ENCODE measurements around the gene PLA2G1B.

Gene PLA2G1B

DNA sequence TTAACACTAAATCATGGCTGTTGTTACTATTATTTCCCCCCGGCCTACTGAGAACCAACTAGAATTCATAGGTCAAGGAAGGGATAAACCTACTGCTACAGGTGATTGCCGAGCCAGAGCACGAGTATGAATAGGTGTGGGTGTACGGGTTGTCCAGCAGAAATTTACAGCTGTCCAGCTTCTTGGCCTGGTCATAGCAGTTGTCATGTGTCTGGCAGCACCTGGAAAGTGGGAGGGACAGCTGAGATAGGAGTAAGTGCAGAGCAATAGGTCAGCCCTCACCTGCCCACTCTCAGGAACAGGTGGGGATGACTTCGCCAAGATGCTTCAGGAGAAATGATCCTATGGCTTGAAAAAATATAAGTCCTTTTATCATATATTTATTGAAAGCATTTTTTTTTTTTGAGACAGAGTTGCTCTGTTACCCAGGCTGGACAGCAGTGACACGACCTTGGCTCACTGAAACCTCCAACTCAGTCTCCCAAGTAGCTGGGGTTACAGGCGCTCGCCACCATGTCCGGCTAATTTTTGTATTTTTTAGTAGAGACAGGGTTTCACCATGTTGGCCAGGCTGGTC lies 2.6 kb downstream of the PLA2G1B start:
- DNase-seq (ENCODE audit: low read depth), result no peak

DNA sequence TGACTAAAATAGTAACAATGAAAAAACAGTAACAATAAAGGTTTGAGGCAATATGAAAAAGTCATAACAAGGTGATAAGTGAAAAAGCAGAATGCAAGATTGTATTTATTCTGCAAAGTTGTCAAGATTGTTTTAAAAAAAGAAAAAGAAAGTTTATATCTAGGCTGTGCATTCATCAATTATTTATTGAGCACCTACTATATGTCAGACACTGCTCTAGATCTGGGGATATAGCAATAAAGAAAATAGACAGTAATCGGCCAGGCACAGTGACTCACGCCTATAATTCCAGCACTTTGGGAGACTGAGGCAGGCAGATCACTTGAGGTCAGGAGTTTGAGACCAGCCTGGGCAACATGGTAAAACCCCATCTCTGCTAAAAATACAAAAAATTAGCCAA lies 3.8 kb downstream of the PLA2G1B start:
- no peak for DNase-seq (ENCODE audit: low read depth)

- no peak for DNase-seq (ENCODE audit: low read depth)
Measured at GRCh38 chr12:120321382-120322202, 6.0 kb downstream of the PLA2G1B start.

DNA sequence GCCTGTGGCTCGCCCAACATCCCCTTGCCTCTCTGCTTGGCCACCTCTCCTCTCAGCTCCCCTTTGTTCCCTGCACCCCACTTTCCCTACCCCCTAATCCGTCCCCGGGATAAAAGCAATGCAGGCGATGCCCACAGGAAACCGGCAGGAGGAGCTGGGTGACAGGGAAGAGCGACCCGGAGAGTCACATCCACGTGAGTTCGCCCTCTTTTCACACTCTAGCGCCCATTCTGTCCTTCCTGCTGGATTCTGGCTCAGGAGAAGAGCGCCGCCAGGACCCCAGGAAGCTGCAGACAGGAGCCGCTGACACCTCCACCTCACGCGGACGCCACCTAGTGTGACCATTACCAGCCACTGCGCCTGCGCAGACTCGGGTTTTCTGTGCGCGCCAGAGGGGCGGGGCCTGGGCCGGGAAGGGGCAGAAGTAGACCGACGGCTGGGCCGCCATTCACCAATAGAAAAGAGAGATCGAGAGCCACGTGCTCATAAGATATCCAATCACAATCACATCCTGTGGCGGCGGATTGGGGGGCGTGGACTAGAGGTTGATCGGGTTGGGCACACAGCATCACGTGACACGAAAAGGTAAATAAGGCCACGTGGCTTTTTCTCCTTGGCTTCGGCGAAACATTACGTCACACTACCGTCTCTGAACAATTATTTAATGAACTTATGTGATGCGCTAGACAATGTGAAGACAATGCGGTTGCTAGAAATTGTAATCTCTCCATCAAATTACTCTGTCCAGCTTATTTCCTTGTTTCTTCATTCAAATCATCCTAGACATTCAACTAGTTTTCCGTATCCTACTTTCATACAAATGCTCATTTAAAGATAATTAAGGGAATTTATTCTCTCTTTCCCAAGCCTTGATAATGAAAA lies 10.1 kb downstream of the PLA2G1B start:
- DNase-seq (ENCODE audit: low read depth), result peak; percentile 100

- no peak for DNase-seq (ENCODE audit: low read depth)
Measured at GRCh38 chr12:120316798-120317223, 10.8 kb downstream of the PLA2G1B start.

- no peak for DNase-seq (ENCODE audit: low read depth)
Measured at GRCh38 chr12:120314220-120314619, 13.4 kb downstream of the PLA2G1B start.

DNA sequence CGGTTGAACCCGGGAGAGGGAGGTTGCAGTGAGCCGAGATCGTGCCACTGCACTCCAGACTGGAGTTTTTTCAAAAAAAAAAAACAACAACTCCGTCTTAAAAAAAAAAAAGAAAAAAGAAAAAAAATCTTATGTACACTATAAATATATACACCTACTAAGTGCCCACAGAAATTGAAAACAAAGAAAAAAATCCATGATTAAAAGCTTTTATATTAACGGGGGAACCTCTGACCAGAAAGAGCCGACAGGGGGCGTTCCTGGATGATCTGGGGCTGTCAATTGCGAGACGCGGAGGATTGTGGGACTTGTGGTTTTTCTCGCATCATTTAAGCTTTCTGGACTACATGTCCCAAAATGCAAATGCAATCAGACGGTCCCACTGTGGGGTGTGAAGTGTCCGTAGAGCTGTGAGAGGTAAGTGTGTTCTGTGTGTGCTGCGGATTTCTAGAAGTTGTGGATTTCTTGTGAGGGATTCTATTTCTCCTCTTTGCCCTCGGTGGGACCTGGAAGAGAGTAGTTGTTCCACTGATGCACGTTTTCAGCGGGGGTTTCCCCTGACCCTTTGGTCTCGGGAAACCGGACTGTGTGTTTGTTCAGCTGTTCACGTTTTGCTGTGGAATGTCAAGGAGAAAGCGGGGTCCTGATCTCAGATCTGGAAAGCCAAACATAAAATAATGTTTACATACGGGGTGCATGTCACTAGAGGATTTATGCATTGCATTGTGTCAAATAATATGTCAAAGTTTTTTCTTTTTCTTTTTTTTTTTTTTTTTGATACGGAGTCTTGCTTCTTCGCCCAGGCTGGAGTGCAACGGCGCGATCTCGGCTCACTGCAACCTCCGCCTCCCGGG lies 25.4 kb downstream of the PLA2G1B start, which contains the start of gene SIRT4:
Gene SIRT4 (plus strand): TSS at position 360 of the 854 bp plus-strand sequence. CDS start 1,241 bp downstream, outside the sequence.
- peak; percentile 84 for DNase-seq (ENCODE audit: low read depth)

GRCh38 chr12:120292661-120293531 lies 34.7 kb downstream of the PLA2G1B start, which contains the start of gene RNU4-1:
TSS of gene RNU4-1 (minus strand) at chr12:120293237.
- DNase-seq (ENCODE audit: low read depth), result peak; percentile 77

- DNase-seq (ENCODE audit: low read depth), result no peak
Measured at GRCh38 chr12:120292411-120292660, 35.2 kb downstream of the PLA2G1B start.

DNA sequence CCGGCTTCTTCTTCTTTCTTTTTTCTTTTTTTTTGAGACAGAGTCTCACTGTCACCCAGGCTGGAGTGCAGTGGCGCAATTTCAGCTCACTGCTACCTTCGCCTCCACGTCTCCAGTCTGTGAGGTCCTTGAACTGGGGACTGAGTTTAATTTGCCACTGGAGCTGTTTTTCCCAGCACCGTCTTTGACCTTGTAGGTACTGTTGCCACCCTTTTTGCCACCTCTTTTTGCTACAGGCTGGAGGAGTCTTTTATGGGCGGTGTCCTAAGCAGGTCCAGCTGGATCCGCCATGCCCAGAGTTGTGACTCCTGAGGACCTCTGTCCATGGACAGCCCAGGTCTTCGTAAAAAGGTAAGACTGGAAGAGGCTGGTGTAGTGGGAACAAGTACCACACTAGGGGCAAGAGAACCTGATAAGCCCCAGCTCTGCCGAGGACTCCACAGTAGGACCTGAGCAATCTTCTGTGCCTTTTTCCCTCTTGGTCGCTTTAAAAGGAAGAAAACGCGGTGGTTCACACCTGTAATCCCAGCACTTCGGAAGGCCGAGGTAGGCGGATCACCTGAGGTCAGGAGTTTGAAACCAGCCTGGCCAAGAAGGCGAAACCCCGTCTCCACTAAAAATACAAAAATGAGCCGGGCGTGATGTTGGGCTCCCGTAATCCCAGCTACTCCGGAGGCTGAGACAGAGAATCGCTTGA lies 36.8 kb downstream of the PLA2G1B start:
- peak; percentile 4 for DNase-seq (ENCODE audit: low read depth)

GRCh38 chr12:120287491-120287890 lies 40.1 kb downstream of the PLA2G1B start:
- no peak for DNase-seq (ENCODE audit: low read depth)

DNA sequence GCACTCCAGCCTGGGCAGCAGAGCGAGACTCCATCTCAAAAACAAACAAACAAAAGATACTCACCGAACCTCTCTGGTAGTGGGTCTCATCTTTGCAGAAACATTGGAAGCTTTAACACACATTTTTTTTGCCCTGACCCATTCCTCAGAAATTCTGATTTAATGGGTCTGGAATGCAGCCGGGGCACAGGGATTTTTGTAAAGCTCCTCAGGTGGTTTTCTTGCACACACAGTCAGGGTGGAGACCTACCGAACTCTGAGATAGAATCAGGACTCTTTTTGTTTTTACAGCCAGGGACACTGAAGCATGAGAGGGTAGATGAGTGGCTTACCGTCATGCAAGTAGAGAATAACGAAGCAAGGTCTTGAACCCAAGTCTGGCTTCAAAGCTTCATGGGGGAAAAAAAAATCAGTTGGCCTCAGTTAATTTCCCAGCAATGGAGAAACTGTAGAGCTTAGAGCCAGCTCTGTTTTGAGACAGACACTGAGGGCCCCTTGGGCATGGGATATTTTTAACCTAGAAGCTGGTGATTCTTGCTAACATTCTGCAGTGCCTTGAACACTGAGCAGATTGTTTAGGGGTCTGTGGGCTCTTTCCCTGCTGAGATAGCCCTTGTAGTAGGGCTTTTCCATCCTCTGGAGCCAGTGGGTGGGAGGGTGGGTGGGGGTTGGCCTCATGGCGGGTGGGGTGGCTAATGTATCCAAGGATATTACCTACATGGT lies 40.6 kb downstream of the PLA2G1B start:
- DNase-seq (ENCODE audit: low read depth), result no peak

- no peak for DNase-seq (ENCODE audit: low read depth)
Measured at GRCh38 chr12:120284381-120284780, 43.2 kb downstream of the PLA2G1B start.

- no peak for DNase-seq (ENCODE audit: low read depth)
Measured at GRCh38 chr12:120283318-120283717, 44.3 kb downstream of the PLA2G1B start.

GRCh38 chr12:120278137-120279069 lies 49.2 kb downstream of the PLA2G1B start:
- DNase-seq (ENCODE audit: low read depth), result no peak

DNA sequence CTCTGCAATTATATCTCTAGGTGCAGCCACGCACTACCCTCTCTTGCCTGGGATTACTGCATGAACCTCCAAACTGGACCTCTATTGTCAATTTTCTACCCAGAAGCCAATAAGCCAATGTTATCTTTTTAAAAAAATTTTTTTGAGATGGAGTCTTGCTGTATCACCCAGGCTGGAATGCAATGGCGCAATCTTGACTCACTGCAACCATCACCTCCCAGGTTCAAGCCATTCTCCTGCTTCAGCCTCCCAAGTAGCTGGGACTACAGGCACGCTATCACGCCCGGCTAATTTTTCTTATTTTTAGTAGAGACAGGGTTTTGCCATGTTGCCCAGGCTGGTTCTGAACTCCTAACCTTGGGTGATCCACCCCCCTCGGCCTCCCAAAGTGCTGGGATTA lies 50.8 kb downstream of the PLA2G1B start:
- no peak for DNase-seq (ENCODE audit: low read depth)

All from activated T-cell treated with anti-CD3 and anti-CD28 coated beads for 24 hours (primary cell).